Lower lobe of right lung (tissue), 2 donors: Measurements from ENCODE around the gene PLIN4. TPM values are rescaled to one million over a fixed set of nuclear protein-coding genes. Genes with fewer than 3 reads are reported as not detected.

Experiments
- ATAC-seq, 2 donors: fragments of 200-7000 bp; cut with Tn5 transposase; one replicate each; pipeline ENCODE4 v1.9.1; 2020 to 2022; ENCODE audit warnings: mild to moderate bottlenecking in 2 of 2, moderate library complexity in 2 of 2
- DNase-seq: peaks from one replicate; pipeline ENCODE4 v3.0.0-alpha.2; 2020
- H3K27ac ChIP-seq: fragments of 200-600 bp; one replicate; pipeline ENCODE4 v1.8.0; 2022
- H3K27me3 ChIP-seq: fragments of 200-600 bp; one replicate; pipeline ENCODE4 v1.8.0; 2022; ENCODE audit warnings: low read depth
- H3K36me3 ChIP-seq: fragments of 200-600 bp; one replicate; pipeline ENCODE4 v1.8.0; 2022; ENCODE audit warnings: mild to moderate bottlenecking
- H3K4me1 ChIP-seq: fragments of 200-600 bp; one replicate; pipeline ENCODE4 v1.8.0; 2022
- H3K4me3 ChIP-seq: fragments of 200-600 bp; one replicate; pipeline ENCODE4 v1.8.0; 2022; ENCODE audit warnings: mild to moderate bottlenecking
- H3K9me3 ChIP-seq: fragments of 200-600 bp; one replicate; pipeline ENCODE4 v1.8.0; 2022
- CTCF ChIP-seq: fragments of 200-600 bp; IDR thresholded peaks from one replicate; pipeline ENCODE4 v1.8.0; 2022; ENCODE audit warnings: antibody characterized with exemption, mild to moderate bottlenecking
- intact Hi-C: fragments of 100-400 bp; cut with DNase I; formaldehyde crosslinking; loops from one replicate; pipeline ENCODE4 v1.11.0; 2022
- total RNA-seq: library from RNA; stranded (reverse); fragmentation: NEBNext Ultra II Directional; extraction: Animal tissue kit (Norgen Biotek cat#: 25700); gene quantifications from one replicate; pipeline ENCODE4 v1.2.1, GENCODE V29; 2021
- donor health status: DM: no; HTN: yes; CAD: no; lungs with severe emphysema.

PLIN4 gene
- total RNA-seq, 1 donor from 2014 or later, result 4.6 TPM

DNA sequence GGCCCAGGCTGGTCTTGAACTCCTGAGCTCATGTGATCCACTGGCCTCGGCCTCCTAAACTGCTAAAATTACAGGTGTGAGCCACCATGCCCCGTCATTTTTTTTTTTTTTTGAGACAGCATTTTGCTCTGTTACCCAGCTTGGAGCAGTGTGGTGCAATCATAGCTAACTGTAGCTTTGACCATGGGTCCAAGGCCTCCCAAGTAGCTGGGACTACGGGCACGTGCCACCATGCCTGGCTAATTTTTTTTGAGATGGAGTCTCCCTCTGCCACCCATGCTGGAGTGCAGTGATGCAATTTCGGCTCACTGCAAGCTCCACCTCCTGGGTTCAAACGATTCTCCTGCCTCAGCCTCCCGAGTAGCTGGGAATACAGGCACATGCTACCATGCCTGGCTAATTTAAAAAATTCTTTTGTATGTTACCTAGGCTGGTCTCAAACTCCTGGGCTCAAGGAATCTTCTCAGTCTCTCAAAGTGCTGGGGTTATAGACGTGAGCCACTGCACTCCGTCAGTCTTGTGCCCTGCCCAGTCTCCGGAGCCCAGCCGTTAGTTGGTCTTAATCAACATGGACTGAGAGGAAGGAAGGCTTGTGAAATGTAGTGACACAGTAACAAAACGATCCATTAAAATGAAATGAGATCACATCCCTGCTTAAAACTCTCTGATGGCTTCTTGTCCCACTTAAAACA lies 23.0 kb upstream of the PLIN4 start:
- Histone ChIP-seq H3K4me3 (no peak overlapping the region), H3K27ac (peak overlapping the region; percentile 67), H3K9me3 (peaks cover 6% of the 10 kb centered on the region), H3K4me1 (no peaks in the 10 kb centered on the region), H3K27me3 (peaks cover 4% of the 10 kb centered on the region), H3K36me3 (no peaks in the 10 kb centered on the region)
- no peak for TF ChIP-seq CTCF
- intact Hi-C loops, result no loop called here
- ATAC-seq (peak in 1 of 2 donors; percentile 49), DNase-seq (no peak)

DNA sequence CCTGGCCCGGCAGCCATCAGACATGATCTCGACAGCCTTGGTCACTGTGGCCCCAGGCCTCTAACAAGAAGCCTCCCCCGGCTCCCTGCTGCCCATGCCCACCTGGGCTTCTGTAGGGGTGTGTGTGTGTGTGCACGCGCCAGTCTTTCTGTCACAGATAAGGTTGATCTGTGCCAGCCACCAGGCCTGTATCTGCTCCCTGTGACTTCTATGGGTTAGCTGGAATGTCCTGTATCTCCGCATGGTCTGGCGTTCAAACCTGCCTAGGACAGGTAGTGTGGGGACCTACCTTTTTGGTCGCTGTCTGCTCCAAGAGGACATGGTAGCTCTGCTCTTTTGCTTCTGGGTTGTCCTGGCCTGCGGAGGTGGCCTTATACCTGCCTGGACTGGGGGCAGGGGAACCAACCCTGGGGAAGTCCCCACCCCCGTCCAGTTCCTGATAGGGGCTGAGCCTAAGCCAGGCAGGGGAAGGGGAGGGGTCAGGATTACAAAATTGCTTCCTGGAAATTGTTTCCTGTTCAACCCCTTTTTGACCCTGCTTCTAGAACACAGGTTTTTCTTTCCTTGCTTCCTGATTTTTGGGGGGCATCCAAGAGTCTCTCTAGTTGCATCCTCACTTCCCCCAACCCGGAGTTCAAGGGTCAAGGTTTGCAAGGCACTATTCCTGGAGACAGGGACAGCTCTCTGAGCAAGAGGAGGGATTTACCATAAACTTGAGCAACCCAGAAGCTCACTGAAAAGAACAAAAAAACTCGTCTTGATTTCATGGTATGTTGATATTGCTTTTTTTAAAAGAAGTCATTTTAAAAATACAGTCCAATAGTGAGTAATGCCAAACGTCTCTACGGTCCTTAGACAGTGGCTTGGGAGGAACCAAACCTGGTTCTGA lies 21.7 kb upstream of the PLIN4 start, which contains the start of gene LRG1:
TSS of gene LRG1 (minus strand) at position 344 of the 889 bp plus-strand sequence. CDS start at position 321, 23 bp downstream.
- peaks cover 6% of the 10 kb centered on the region for H3K9me3 ChIP-seq
- peak; percentile 91 to 92 for ATAC-seq
- DNase-seq, result peak; percentile 88
- H3K27me3 ChIP-seq, result peaks cover 6% of the 10 kb centered on the region
- H3K27ac ChIP-seq, result peak within 1 kb of the TSS; percentile 67
- H3K4me1 ChIP-seq, result peaks cover 11% of the 10 kb centered on the region
- H3K4me3 ChIP-seq, result peak within 1 kb of the TSS; percentile 38
- no peak for TF ChIP-seq CTCF
- no peaks in the 10 kb centered on the region for H3K36me3 ChIP-seq
- intact Hi-C loops, result no loop called here

- Histone ChIP-seq H3K4me3 (peak overlapping the region; percentile 38), H3K36me3 (no peaks in the 10 kb centered on the region), H3K9me3 (peaks cover 6% of the 10 kb centered on the region), H3K4me1 (peaks cover 16% of the 10 kb centered on the region), H3K27ac (peak overlapping the region; percentile 67), H3K27me3 (peaks cover 11% of the 10 kb centered on the region)
- TF ChIP-seq CTCF, result no peak
- DNase-seq (no peak), ATAC-seq (no peak)
- intact Hi-C loops, result no loop called here
Observed at GRCh38 chr19:4539169-4539692, 20.9 kb upstream of the PLIN4 start.

GRCh38 chr19:4538601-4538954 lies 20.3 kb upstream of the PLIN4 start:
- Histone ChIP-seq H3K9me3 (peaks cover 6% of the 10 kb centered on the region), H3K4me3 (no peak overlapping the region), H3K36me3 (no peaks in the 10 kb centered on the region), H3K27ac (no peak overlapping the region), H3K4me1 (peaks cover 16% of the 10 kb centered on the region), H3K27me3 (peaks cover 11% of the 10 kb centered on the region)
- intact Hi-C loops, result no loop called here
- DNase-seq (no peak), ATAC-seq (no peak)
- TF ChIP-seq CTCF, result no peak

- Histone ChIP-seq H3K4me1 (peaks cover 16% of the 10 kb centered on the region), H3K4me3 (no peak overlapping the region), H3K27me3 (peaks cover 11% of the 10 kb centered on the region), H3K36me3 (no peaks in the 10 kb centered on the region), H3K9me3 (peaks cover 6% of the 10 kb centered on the region), H3K27ac (no peak overlapping the region)
- ATAC-seq, result no peak
- DNase-seq, result no peak
- intact Hi-C loops, result no loop called here
- TF ChIP-seq CTCF, result no peak
Observed at GRCh38 chr19:4537953-4538600, 19.8 kb upstream of the PLIN4 start.
